Liver (tissue), 3 donors: ENCODE data around the gene EMSY.
"Not testable (repeated sequence)": the region's sequence is repeated elsewhere in the genome, so short reads cannot be mapped to it uniquely, and the experiment has no call there.

ENCODE experiments used
- FOXA1 ChIP-seq: IDR thresholded peaks from 2 replicates; pipeline ENCODE4 v1.6.1; 2016; ENCODE audit warnings: antibody characterized with exemption
- GABPA ChIP-seq, 2 donors: IDR thresholded peaks in 1 of 2; conservative IDR thresholded peaks in 1 of 2; 2 replicates each; pipeline ENCODE4 v1.6.1; 2016; ENCODE audit warnings: antibody characterized with exemption in 2 of 2, mild to moderate bottlenecking in 1 of 2, moderate library complexity in 1 of 2
- HNF4A ChIP-seq, 2 donors: conservative IDR thresholded peaks; 2 replicates each; pipeline ENCODE4 v1.6.1; 2016; ENCODE audit warnings: antibody characterized with exemption in 2 of 2, mild to moderate bottlenecking in 2 of 2
- JUND ChIP-seq, 2 donors: IDR thresholded peaks; 2 replicates each; pipeline ENCODE4 v1.6.1; 2016; ENCODE audit warnings: antibody characterized with exemption in 2 of 2
- NR2F2 ChIP-seq: IDR thresholded peaks from 2 replicates; pipeline ENCODE4 v1.6.1; 2016; ENCODE audit warnings: antibody characterized with exemption
- RAD21 ChIP-seq, 2 donors: IDR thresholded peaks; 2 replicates each; pipeline ENCODE4 v1.6.1; 2016; ENCODE audit warnings: antibody characterized with exemption in 2 of 2, mild to moderate bottlenecking in 2 of 2
- SP1 ChIP-seq: IDR thresholded peaks from 2 replicates; pipeline ENCODE4 v1.6.1; 2018; ENCODE audit warnings: antibody characterized with exemption, mild to moderate bottlenecking
- TAF1 ChIP-seq: conservative IDR thresholded peaks from 2 replicates; pipeline ENCODE4 v1.6.1; 2016; ENCODE audit warnings: antibody characterized with exemption, mild to moderate bottlenecking
- YY1 ChIP-seq: IDR thresholded peaks from 2 replicates; pipeline ENCODE4 v1.6.1; 2016; ENCODE audit warnings: antibody characterized with exemption, mild to moderate bottlenecking
- TF ChIP-seq, protein P1 (sequence below): fragments of 150-350 bp; IDR thresholded peaks from 2 replicates; pipeline ENCODE4 v1.5.1; 2017; ENCODE audit warnings: improper control_type of control experiment, low read depth, low read length; ENCODE audit not compliant: missing input control
- TF ChIP-seq, protein P2 (sequence below): IDR thresholded peaks from 2 replicates; pipeline ENCODE4 v1.6.1; 2016; ENCODE audit warnings: antibody characterized with exemption
- TF ChIP-seq, protein P3 (sequence below): IDR thresholded peaks from 2 replicates; pipeline ENCODE4 v1.6.1; 2016; ENCODE audit warnings: antibody characterized with exemption
- TF ChIP-seq, protein P4 (sequence below): IDR thresholded peaks from 2 replicates; pipeline ENCODE4 v1.6.1; 2016; ENCODE audit warnings: antibody characterized with exemption, mild to moderate bottlenecking
- TF ChIP-seq, protein P5 (sequence below): IDR thresholded peaks from 2 replicates; pipeline ENCODE4 v1.6.1; 2016; ENCODE audit warnings: antibody characterized with exemption
- donor health status: healthy.
- donor health status: healthy.

DNA sequence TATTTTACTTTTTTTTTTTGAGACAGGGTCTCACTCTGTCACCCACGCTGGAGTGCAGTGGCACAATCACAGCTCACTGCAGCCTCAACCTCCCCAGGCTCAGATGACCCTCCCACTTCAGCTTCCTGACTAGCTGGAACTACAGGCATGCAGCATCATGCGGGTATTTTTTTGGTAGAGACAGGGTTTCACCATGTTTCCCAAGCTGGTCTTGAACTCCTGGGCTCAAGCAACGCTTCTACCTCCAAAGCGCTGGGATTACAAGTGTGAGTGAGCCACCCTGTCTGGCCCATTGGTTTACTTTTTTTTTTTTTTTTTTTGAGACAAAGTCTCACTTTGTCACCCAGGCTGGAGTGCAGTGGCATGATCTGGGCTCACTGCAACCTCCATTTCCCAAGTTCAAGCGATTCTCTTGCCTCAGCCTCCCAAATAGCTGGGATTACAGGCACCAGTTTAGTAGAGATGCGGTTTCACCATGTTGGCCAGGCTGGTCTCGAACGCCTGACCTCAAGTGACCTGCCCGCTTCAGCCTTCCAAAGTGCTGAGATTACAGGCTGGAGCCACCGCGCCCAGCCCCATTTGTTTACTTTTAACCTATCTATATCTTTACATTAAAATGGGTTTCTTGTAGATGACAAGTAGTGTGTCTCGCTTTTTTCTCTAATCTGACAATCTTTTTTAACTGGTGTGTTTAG, 127.5 kb downstream of the EMSY start:
- TF ChIP-seq, protein P1, sequence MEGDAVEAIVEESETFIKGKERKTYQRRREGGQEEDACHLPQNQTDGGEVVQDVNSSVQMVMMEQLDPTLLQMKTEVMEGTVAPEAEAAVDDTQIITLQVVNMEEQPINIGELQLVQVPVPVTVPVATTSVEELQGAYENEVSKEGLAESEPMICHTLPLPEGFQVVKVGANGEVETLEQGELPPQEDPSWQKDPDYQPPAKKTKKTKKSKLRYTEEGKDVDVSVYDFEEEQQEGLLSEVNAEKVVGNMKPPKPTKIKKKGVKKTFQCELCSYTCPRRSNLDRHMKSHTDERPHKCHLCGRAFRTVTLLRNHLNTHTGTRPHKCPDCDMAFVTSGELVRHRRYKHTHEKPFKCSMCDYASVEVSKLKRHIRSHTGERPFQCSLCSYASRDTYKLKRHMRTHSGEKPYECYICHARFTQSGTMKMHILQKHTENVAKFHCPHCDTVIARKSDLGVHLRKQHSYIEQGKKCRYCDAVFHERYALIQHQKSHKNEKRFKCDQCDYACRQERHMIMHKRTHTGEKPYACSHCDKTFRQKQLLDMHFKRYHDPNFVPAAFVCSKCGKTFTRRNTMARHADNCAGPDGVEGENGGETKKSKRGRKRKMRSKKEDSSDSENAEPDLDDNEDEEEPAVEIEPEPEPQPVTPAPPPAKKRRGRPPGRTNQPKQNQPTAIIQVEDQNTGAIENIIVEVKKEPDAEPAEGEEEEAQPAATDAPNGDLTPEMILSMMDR: not testable (repeated sequence)
- TF ChIP-seq, protein P2, sequence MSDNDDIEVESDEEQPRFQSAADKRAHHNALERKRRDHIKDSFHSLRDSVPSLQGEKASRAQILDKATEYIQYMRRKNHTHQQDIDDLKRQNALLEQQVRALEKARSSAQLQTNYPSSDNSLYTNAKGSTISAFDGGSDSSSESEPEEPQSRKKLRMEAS: not testable (repeated sequence)
- TF ChIP-seq, protein P3, sequence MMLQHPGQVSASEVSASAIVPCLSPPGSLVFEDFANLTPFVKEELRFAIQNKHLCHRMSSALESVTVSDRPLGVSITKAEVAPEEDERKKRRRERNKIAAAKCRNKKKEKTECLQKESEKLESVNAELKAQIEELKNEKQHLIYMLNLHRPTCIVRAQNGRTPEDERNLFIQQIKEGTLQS: not testable (repeated sequence)
- TF ChIP-seq, protein P4, sequence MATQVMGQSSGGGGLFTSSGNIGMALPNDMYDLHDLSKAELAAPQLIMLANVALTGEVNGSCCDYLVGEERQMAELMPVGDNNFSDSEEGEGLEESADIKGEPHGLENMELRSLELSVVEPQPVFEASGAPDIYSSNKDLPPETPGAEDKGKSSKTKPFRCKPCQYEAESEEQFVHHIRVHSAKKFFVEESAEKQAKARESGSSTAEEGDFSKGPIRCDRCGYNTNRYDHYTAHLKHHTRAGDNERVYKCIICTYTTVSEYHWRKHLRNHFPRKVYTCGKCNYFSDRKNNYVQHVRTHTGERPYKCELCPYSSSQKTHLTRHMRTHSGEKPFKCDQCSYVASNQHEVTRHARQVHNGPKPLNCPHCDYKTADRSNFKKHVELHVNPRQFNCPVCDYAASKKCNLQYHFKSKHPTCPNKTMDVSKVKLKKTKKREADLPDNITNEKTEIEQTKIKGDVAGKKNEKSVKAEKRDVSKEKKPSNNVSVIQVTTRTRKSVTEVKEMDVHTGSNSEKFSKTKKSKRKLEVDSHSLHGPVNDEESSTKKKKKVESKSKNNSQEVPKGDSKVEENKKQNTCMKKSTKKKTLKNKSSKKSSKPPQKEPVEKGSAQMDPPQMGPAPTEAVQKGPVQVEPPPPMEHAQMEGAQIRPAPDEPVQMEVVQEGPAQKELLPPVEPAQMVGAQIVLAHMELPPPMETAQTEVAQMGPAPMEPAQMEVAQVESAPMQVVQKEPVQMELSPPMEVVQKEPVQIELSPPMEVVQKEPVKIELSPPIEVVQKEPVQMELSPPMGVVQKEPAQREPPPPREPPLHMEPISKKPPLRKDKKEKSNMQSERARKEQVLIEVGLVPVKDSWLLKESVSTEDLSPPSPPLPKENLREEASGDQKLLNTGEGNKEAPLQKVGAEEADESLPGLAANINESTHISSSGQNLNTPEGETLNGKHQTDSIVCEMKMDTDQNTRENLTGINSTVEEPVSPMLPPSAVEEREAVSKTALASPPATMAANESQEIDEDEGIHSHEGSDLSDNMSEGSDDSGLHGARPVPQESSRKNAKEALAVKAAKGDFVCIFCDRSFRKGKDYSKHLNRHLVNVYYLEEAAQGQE: not testable (repeated sequence)
- TF ChIP-seq RAD21 (IDR thresholded peaks at IDR 0.05); YY1; TAF1; HNF4A (conservative IDR thresholded peaks at IDR 0.05); NR2F2; JUND (IDR thresholded peaks at IDR 0.05); GABPA (IDR thresholded peaks at IDR 0.05 in 1 of 2, conservative IDR thresholded peaks at IDR 0.05 in 1 of 2); FOXA1; SP1: not testable (repeated sequence)
- TF ChIP-seq, protein P5, sequence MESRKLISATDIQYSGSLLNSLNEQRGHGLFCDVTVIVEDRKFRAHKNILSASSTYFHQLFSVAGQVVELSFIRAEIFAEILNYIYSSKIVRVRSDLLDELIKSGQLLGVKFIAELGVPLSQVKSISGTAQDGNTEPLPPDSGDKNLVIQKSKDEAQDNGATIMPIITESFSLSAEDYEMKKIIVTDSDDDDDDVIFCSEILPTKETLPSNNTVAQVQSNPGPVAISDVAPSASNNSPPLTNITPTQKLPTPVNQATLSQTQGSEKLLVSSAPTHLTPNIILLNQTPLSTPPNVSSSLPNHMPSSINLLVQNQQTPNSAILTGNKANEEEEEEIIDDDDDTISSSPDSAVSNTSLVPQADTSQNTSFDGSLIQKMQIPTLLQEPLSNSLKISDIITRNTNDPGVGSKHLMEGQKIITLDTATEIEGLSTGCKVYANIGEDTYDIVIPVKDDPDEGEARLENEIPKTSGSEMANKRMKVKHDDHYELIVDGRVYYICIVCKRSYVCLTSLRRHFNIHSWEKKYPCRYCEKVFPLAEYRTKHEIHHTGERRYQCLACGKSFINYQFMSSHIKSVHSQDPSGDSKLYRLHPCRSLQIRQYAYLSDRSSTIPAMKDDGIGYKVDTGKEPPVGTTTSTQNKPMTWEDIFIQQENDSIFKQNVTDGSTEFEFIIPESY: not testable (repeated sequence)
